ENCODE data around the gene MBIP.

Gene MBIP

GRCh38 chr14:36306836-36307235, 13.6 kb downstream of the MBIP start:
- no peaks in the 10 kb centered on the region for H3K4me1 Mint-ChIP-seq
- TF ChIP-seq, protein P1, sequence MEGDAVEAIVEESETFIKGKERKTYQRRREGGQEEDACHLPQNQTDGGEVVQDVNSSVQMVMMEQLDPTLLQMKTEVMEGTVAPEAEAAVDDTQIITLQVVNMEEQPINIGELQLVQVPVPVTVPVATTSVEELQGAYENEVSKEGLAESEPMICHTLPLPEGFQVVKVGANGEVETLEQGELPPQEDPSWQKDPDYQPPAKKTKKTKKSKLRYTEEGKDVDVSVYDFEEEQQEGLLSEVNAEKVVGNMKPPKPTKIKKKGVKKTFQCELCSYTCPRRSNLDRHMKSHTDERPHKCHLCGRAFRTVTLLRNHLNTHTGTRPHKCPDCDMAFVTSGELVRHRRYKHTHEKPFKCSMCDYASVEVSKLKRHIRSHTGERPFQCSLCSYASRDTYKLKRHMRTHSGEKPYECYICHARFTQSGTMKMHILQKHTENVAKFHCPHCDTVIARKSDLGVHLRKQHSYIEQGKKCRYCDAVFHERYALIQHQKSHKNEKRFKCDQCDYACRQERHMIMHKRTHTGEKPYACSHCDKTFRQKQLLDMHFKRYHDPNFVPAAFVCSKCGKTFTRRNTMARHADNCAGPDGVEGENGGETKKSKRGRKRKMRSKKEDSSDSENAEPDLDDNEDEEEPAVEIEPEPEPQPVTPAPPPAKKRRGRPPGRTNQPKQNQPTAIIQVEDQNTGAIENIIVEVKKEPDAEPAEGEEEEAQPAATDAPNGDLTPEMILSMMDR (IDR thresholded peaks at IDR 0.05; ENCODE audit: unreplicated experiment in 3 of 3): no peak
- peaks cover 72% of the 10 kb centered on the region for H3K36me3 Mint-ChIP-seq (ENCODE audit: low read depth)
- no peak overlapping the region for H3K27ac Mint-ChIP-seq
- H3K4me3 Mint-ChIP-seq: no peak overlapping the region
- H3K9me3 Mint-ChIP-seq: no peaks in the 10 kb centered on the region
- H3K27me3 Mint-ChIP-seq (ENCODE audit: low read depth): no peaks in the 10 kb centered on the region

DNA sequence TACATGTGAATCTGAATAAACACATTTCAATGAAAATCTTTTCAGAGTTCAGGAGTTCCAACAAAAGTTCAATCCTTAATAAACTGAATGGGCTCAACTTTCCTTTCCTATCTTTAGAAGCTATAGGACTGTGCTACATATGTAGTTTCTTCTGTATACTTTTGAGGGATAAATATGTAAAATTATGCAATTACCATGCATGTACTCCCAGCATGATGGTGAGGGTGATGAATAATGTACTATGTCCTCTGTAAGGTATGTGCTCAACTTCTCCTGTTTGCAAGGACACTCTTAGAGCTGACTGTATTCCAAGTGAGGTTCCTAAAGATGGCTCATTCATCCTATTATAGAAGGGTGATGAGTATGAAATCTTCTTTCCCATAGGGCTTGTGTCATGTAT, 15.5 kb downstream of the MBIP start:
- peaks cover 60% of the 10 kb centered on the region for H3K36me3 Mint-ChIP-seq (ENCODE audit: low read depth)
- no peaks in the 10 kb centered on the region for H3K27me3 Mint-ChIP-seq (ENCODE audit: low read depth)
- TF ChIP-seq, protein P1 (IDR thresholded peaks at IDR 0.05; ENCODE audit: unreplicated experiment in 3 of 3): no peak
- H3K4me3 Mint-ChIP-seq: no peak overlapping the region
- H3K9me3 Mint-ChIP-seq: no peaks in the 10 kb centered on the region
- no peaks in the 10 kb centered on the region for H3K4me1 Mint-ChIP-seq
- H3K27ac Mint-ChIP-seq: no peak overlapping the region

GRCh38 chr14:36303960-36304359, 16.5 kb downstream of the MBIP start:
- H3K27ac Mint-ChIP-seq: no peak overlapping the region
- H3K27me3 Mint-ChIP-seq (ENCODE audit: low read depth): no peaks in the 10 kb centered on the region
- H3K36me3 Mint-ChIP-seq (ENCODE audit: low read depth): peaks cover 60% of the 10 kb centered on the region

GRCh38 chr14:36302823-36303222, 17.6 kb downstream of the MBIP start:
- TF ChIP-seq, protein P1 (IDR thresholded peaks at IDR 0.05; ENCODE audit: unreplicated experiment in 3 of 3): no peak

More at GRCh38 chr14:36303960-36304359, 16.5 kb downstream of the MBIP start:
- Mint-ChIP-seq H3K4me3 (no peak overlapping the region), H3K4me1 (no peaks in the 10 kb centered on the region), H3K9me3 (no peaks in the 10 kb centered on the region)
- TF ChIP-seq, protein P1 (IDR thresholded peaks at IDR 0.05; ENCODE audit: unreplicated experiment in 3 of 3): no peak

GRCh38 chr14:36301159-36301558, 19.3 kb downstream of the MBIP start:
- peaks cover 70% of the 10 kb centered on the region for H3K36me3 Mint-ChIP-seq (ENCODE audit: low read depth)
- no peak overlapping the region for H3K27ac Mint-ChIP-seq
- H3K4me3 Mint-ChIP-seq: no peak overlapping the region
- TF ChIP-seq, protein P1 (IDR thresholded peaks at IDR 0.05; ENCODE audit: unreplicated experiment in 3 of 3): no peak
- no peaks in the 10 kb centered on the region for H3K9me3 Mint-ChIP-seq
- H3K4me1 Mint-ChIP-seq: no peaks in the 10 kb centered on the region
- H3K27me3 Mint-ChIP-seq (ENCODE audit: low read depth): no peaks in the 10 kb centered on the region

More at GRCh38 chr14:36302823-36303222, 17.6 kb downstream of the MBIP start:
- Mint-ChIP-seq H3K27me3 (ENCODE audit: low read depth) (no peaks in the 10 kb centered on the region), H3K36me3 (ENCODE audit: low read depth) (peaks cover 63% of the 10 kb centered on the region), H3K27ac (no peak overlapping the region), H3K4me3 (no peak overlapping the region), H3K9me3 (no peaks in the 10 kb centered on the region), H3K4me1 (no peaks in the 10 kb centered on the region)

GRCh38 chr14:36300337-36300736, 20.1 kb downstream of the MBIP start:
- no peaks in the 10 kb centered on the region for H3K4me1 Mint-ChIP-seq
- TF ChIP-seq, protein P1 (IDR thresholded peaks at IDR 0.05; ENCODE audit: unreplicated experiment in 3 of 3): no peak

More at GRCh38 chr14:36300337-36300736, 20.1 kb downstream of the MBIP start:
- Mint-ChIP-seq H3K36me3 (ENCODE audit: low read depth) (peaks cover 71% of the 10 kb centered on the region), H3K27ac (no peak overlapping the region), H3K9me3 (no peaks in the 10 kb centered on the region), H3K4me3 (no peak overlapping the region), H3K27me3 (ENCODE audit: low read depth) (no peaks in the 10 kb centered on the region)

Data from nephron (organoid).